HG03025 (cell line): ENCODE data around the gene ERCC4.
A peak's percentile ranks its signal among the peaks of the same experiment; 100 is the strongest.

Experiments
- ATAC-seq: cut with Tn5 transposase; IDR thresholded peaks from one replicate; pipeline ENCODE4 v1.9.1; 2021; ENCODE audit warnings: mild to moderate bottlenecking, moderate library complexity; ENCODE audit not compliant: unreplicated experiment, low FRiP score

The ERCC4 gene

GRCh38 chr16:13984794-13985193 is 64.8 kb downstream of the ERCC4 start:
- ATAC-seq = no peak

GRCh38 chr16:13988038-13988437 is 68.1 kb downstream of the ERCC4 start:
- ATAC-seq = no peak

DNA sequence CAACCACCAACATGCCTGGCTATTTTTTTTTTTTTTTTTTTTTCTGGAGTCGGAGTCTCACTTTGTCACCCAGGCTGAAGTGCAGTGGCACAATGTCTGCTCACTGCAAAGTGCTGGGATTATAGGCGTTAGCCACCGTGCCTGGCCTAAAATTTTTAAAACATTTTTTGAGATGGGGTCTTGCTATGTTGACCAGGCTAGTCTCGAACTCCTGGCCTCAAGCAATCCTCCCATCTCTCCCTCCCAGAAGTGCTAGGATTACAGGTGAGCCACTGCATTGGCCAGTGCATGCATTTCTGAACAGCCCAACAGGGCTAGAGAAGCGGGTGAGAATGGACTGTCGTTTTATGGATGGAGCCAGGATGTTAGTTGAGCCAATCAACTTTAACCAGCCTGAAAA is 72.4 kb downstream of the ERCC4 start:
- ATAC-seq = no peak

- no peak for ATAC-seq
Measured at GRCh38 chr16:13992976-13993375, 73.0 kb downstream of the ERCC4 start.

DNA sequence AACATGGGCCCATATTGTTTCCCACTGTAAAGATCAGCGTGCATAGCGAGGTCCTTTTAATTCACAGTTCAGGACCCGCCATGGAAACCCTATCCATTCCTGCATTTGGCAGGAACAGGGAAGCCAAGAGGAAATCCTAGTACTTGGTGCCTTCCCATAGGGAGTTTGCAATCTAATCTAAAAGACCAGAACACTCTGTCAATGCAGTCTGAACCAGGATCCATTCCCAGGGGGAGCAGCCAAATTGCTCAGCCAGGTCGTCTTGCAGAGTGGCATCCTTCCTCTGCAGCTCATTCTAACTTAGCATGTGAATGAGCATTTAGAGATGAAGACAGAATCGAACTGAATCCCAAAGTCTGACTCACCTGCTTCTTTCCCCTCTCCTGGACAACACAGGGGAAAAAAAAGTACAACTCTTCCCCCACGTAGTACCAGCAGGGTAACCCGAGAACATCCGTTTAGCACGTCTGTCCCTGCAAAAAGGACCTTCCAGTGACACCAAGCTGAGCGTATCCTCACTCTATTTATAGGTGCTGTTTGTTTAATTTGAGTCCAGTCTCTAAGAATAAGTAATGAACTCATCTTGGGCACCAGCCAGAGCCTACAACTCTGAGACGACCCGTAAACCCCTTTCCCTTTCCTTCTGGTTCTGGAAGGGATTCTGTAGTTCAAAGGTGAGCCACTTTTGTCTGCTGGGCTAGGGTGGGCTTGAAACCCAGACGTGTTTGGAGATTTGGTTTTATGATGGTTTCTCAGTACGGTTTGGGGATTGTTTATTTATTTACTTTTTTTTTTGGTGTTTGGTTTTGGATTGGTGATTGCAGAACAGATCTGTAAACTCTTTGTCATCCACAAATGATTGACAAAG is 74.5 kb downstream of the ERCC4 start:
- no peak for ATAC-seq

DNA sequence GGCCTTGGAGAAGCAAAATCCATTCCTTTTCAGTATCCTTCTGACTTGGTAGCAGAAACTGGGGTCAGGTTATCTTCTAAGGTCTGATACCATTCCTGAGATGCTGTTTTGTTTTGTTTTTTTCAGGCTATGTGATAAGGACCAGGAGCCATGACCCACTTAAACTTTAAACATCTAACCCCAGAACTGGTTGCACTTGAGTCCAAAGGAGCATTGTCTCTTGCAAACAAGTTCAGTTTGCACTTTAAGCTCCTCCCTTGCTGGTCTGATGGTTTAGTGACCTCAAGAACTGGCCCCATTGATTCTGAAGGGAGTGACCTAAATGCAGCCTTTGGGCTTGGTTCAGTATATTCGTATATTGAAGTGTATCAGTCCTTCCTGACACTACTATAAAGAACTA is 75.2 kb downstream of the ERCC4 start:
- no peak for ATAC-seq

DNA sequence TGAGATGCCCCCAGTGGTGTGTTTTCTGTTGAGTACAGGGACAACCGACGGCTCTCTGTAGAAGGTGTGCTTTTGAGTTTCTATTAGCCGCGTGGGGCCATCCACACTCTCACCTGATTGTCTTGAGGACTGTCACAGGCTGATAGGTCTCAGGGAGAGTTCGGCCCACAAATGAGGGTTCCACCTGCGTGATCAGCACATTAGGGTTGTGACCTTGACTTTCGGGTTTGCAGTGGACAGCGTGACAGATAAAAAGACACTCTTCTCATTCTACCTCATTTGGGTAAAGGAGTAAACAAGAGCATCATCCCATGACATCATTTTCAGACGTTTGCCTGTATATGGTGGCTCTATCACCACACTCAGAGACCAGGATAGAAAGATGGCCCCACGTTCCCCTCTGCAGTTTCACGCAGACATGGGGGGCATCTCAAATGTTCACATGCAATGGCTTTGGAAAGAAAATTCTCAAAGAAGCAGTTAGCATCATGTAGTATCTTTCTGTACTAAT is 76.9 kb downstream of the ERCC4 start:
- no peak for ATAC-seq

DNA sequence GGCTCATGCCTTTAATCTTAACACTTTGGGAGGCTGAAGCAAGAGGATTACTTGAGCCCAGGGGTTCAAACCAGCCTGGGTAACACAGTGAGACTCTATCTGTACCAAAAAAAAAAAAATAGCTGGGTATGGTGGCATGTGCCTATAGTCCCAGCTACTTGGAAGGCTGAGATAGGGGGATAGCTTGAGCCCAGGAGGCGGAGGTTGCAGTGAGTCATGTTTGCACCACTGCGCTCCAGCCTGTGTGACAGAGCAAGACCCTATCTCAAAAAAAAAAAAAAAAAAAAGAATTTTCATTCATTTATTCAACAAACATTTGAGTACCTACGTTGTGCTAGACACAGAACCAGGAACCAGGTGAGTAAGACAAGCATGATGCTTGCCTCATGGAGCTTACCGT is 77.6 kb downstream of the ERCC4 start:
- ATAC-seq = no peak

DNA sequence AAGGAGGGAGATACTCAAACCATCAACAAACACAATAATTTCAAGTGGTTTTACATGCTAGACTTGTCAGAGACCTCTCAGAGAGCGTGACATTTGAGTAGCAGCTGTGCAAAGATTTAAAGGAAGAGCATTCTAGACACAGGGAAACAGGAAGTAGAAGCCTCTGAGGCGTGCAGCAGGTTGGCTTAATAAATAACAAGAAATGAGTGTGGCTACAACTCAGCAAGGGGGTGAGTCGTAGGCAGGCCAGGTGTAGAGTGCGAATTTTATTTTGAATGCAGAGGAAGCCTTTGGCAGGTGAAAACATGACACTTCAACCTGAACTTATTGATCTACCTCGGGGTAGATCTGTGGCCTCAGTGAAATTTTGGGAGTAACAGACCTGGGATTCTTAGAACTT is 78.0 kb downstream of the ERCC4 start:
- peak; percentile 74 for ATAC-seq

DNA sequence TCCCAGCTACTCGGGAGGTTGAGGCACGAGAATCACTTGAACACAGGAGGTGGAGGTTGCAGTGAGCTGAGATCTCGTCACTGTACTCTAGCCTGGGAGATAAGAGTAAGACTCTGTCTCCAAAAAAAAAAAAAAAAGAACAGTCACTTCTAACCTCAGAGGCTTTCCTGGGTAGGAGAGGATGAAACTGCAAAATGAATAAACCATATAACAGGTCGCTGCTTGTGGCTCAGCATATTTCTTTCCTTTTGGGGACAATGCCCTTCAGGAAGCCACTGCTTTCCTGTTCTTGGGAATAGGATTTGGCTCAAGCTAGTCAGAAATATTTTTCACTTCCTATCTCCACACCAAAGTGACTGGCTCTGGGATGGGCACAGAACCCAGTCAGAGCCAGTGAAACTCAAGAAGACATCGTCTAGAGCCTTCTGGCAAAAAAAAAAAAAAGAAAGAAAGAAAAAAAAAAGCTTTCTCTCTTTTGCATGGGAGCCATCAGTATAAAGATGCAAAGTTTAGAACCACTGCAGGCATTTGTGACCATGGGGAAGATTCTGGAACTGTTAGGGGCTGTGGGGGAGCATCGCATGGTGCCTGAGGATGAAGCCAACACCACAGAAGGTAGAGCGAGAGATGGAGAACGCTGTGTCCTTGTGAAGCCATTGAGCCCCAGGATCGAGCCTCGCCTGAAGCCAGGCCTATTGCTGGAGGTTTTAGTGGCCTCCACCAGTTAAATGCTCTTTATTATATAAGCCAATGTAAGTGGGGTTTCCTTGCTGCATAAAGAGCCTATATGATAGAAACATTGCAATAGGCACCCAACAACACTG is 79.3 kb downstream of the ERCC4 start:
- no peak for ATAC-seq

DNA sequence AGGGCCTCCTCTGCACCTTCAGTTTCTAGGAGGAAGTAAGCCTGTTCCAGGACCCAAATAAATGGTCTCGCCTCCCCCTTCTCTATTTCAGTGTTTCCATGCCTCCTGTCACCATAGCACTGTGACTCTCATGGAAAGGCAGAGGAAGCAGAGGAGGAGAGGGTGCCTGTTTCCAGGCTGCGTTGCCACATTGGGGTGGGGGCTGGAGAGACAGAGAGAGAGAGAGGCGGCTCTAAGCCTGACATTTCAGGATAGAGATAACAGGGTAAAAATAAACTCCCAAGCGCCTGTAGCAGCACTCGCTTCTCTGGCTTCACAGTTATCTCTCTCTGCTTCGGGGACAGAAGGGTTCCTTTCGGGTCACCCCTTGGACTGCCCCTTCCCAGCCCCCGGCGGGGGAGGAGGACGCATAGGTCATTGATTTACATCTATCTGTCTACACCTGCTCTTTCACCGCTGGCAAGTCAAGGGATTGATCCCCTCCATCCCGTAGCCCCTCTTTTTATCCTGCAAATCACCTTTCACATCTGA is 80.0 kb downstream of the ERCC4 start:
- ATAC-seq = no peak

- ATAC-seq = no peak
Measured at GRCh38 chr16:14001521-14001920, 81.6 kb downstream of the ERCC4 start.
